CMK (cell line): ENCODE measurements around the gene PCDH12.
A peak's percentile ranks its signal among the peaks of the same experiment; 100 is the strongest.

Experiments used
- DNase-seq: peaks from one replicate; pipeline ENCODE4 v3.0.0-alpha.2; 2010; ENCODE audit warnings: low read depth

The PCDH12 gene

GRCh38 chr5:141958113-141958512, at the start of gene PCDH12:
Gene PCDH12, minus strand, starts transcription at chr5:141958202. Its CDS starts 351 bp downstream, at chr5:141957851.
- DNase-seq: no peak

GRCh38 chr5:142007237-142007544, 49.2 kb upstream of the PCDH12 start:
- DNase-seq: no peak

GRCh38 chr5:142006363-142007236, 48.6 kb upstream of the PCDH12 start:
- no peak for DNase-seq

- DNase-seq: no peak
These were observed 45.3 kb upstream of the PCDH12 start for GRCh38 chr5:142003266-142003800.

GRCh38 chr5:142000704-142001484, 42.9 kb upstream of the PCDH12 start:
- no peak for DNase-seq

- DNase-seq: no peak
These were observed 42.2 kb upstream of the PCDH12 start for GRCh38 chr5:142000173-142000572.

- no peak for DNase-seq
These were observed 39.5 kb upstream of the PCDH12 start for GRCh38 chr5:141997358-141997960.

GRCh38 chr5:141995656-141996055, 37.7 kb upstream of the PCDH12 start:
- no peak for DNase-seq

GRCh38 chr5:141994511-141995136, 36.6 kb upstream of the PCDH12 start:
- DNase-seq: no peak

- DNase-seq: no peak
These were observed 34.5 kb upstream of the PCDH12 start for GRCh38 chr5:141992349-141992963.

GRCh38 chr5:141989720-141990119, 31.7 kb upstream of the PCDH12 start:
- DNase-seq: no peak

- no peak for DNase-seq
These were observed 28.1 kb upstream of the PCDH12 start for GRCh38 chr5:141986072-141986471.

- no peak for DNase-seq
These were observed 24.6 kb upstream of the PCDH12 start for GRCh38 chr5:141982626-141983025.

GRCh38 chr5:141978389-141978788, 20.4 kb upstream of the PCDH12 start:
- DNase-seq: no peak

- DNase-seq: no peak
These were observed 18.2 kb upstream of the PCDH12 start for GRCh38 chr5:141976176-141976575.

- DNase-seq: no peak
These were observed 16.0 kb upstream of the PCDH12 start for GRCh38 chr5:141973871-141974595.

GRCh38 chr5:141969783-141970771, 12.1 kb upstream of the PCDH12 start:
- no peak for DNase-seq

- DNase-seq: peak; percentile 70
These were observed 11.1 kb upstream of the PCDH12 start, which contains the start of gene RNF14 for GRCh38 chr5:141968914-141969608. Gene RNF14, plus strand, starts transcription at chr5:141969105. Its CDS starts 4,484 bp downstream, at chr5:141973589.

GRCh38 chr5:141966963-141967333, 8.9 kb upstream of the PCDH12 start:
- DNase-seq: no peak
